C1 segment of cervical spinal cord (tissue), 14 donors: ENCODE results near the gene B9D1.

ENCODE experiments used
- DNase-seq, 14 donors: peaks; one replicate each; lab custom pipeline; 2025; lab: John Stamatoyannopoulos, UW

Gene B9D1

DNA sequence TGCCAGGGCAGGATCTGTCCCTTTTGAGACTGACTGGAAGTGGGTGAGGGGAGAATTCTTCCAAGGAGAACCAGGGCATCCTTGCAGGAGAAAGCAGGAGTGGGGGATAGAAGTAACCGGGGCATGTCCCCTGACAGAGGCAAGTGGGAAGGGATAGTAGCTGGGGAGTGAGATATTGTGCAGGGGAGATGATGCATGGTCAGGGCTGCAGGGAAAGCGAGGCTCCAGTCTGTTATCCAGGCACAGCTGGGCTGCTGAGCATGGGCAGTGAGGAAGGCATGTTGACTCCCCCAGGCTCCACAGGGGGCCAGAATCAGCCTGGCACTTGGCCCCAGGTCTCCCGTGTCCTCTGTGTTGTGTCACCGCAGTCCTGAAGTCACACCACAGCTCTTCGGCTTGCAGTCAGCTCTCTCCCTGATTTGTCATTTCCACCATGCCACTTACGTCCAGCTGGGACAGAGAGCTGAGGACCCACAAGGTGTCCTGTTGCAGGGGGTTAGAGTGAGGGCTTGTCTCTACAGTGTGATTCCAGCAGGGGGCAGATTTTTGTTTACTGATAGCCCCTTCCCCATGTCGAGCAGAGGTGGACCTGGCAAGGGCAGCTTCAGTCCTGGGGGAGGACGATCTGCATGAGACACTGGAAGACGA lies 40.9 kb downstream of the B9D1 start:
- no peak for DNase-seq

DNA sequence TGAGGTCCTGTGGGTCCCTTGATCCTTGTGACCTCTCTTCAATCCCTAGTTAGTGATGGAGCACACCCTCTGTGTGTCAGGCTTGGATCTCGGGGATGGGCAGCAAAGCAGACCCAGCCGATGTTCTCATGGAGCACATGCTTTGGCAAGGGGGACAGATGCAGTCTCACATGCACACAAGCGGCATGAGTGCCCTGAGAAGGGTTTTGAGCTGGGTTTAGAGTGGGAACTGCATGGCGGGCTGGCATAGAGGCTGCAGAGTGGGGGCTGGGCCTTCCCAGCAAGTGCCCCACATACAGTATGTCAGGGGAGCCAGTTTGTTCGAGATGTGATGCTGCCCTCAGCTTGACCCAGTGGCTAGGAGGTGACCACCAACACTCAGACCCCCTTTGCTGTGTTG lies 41.6 kb downstream of the B9D1 start:
- no peak for DNase-seq

DNA sequence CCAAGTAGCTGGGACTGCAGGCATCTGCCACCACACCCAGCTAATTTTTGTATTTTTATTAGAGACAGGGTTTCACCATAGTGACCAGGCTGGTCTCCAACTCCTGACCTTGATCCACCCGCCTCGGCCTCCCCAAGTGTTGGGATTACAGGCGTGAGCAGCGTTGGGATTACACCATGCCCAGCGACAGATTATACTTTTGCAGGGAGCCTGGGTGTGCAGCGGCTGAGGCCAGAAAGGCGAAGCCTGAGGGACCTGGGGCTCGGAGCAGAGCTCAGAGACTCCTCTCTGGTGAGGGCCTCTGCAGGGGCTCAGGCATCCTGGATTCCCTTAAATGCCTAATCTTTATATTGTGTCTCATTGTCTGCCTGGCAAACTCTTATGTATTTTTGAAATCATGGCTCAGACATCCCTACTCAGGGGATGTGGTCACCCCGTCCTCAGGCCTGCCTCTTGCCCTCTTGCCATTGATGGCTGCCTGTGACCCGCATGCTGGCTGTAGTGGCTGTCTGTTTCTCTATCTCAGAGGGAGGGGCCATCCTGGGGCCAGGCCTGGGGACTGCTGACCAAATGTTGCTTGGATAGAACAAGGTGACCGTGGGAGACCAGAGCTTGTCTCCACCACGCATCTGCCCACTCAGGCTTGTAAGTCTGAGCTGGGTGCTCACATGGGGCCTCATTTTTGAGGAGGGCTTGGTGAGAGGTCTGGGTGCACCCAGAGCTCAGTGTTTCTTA lies 42.6 kb downstream of the B9D1 start:
- DNase-seq = no peak

DNA sequence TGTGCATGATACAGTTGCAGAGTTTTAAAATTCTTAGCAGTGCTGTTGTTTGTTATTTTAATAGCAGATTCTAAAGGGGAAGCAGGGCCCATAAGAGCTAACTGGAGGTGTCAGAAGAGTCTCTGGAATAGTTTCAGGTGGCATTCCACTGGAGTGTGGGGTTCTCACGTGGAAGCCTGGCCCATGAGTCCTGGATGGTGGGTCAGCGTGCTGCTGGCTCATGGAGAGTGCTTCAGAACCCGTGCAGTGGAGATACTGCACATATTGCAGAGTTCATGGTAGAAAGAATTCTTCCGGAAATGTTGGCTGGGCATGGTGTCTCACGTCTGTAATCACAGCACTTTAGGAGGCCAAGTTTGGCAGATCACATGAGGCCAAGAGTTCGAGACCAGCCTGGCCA lies 43.9 kb downstream of the B9D1 start:
- no peak for DNase-seq

DNA sequence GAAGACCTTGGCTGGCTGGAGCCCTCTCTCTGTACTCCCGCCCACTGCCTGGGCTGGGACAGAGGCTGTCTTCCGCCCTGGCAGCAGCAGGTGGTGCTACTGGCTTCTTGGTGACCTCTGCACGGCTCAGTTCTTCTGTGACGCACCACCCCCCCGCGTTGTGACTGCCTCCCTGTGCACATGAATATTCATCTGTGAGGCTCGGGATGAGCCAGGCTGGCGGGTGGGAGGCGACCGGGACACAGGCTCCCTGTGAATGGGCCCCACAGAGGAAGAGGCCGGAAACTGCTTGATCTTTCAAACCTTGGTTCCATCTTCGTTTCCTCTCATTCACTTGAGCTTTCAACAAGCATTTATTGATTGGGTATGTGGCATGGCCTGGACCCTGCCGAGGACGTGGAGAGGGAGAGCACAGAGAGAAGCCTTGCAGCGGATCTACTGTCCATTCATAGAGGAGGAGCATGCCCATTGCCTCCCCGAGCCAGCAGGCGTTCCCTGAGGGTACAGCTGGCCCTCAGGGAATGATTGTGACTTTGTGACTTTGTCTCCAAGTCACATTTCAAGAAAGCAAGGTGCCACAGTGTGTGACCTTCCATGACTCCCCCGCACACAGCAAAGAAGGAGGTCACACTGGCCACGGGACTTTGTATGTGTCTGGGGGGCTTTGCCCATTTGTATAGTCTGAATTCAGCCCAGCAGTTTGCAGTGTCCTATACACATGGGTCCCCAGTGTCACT lies 45.0 kb downstream of the B9D1 start:
- peak; percentile 41 to 97 (median 90) for DNase-seq

DNA sequence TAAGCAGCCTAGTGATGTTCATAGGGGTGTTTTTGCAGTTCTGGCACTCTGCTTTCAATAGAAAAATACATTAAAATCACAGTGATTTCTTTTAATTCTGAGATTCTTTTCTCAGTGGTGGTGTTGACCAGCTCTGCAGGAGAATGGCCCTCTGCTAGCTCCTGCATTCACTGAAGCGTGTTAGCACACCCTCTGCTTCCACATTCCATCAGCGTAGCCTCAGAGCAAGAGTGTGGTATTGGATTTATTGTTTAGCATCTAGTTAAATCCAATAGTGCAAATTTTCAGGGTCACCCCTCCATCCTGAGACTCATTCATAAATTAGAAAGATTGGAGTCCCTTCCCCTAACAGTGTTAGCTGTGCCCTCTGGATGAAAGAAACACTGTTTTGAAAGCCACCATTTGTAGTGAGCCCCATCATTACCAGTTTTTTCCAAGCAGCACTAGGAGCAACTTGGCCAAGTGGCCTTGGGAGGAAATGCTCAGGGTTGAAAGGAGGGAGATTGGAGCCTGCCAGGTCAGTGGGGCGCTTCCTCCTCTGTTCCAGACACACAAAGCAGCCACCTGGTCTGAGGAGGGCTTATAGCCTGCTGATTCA lies 45.7 kb downstream of the B9D1 start:
- no peak for DNase-seq

DNA sequence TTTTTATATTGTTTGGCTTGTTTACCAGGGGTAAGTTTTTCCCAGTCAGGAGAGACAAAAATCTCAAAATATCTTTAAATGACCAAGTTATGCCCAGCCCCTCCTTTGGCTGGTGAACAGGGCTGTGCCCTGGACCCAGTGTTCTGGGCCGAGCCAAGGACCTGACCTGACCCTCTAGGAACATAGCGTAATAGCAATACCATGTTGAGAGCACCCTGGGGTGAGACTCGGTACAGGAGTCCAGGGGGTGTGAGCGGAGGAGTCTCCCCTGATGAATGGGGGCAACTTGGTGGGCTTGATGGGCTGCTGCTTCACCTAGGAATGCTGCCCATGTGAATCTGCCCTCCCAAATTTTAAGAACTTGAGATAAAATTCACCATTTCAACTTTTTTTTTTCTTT lies 47.4 kb downstream of the B9D1 start:
- DNase-seq = no peak

DNA sequence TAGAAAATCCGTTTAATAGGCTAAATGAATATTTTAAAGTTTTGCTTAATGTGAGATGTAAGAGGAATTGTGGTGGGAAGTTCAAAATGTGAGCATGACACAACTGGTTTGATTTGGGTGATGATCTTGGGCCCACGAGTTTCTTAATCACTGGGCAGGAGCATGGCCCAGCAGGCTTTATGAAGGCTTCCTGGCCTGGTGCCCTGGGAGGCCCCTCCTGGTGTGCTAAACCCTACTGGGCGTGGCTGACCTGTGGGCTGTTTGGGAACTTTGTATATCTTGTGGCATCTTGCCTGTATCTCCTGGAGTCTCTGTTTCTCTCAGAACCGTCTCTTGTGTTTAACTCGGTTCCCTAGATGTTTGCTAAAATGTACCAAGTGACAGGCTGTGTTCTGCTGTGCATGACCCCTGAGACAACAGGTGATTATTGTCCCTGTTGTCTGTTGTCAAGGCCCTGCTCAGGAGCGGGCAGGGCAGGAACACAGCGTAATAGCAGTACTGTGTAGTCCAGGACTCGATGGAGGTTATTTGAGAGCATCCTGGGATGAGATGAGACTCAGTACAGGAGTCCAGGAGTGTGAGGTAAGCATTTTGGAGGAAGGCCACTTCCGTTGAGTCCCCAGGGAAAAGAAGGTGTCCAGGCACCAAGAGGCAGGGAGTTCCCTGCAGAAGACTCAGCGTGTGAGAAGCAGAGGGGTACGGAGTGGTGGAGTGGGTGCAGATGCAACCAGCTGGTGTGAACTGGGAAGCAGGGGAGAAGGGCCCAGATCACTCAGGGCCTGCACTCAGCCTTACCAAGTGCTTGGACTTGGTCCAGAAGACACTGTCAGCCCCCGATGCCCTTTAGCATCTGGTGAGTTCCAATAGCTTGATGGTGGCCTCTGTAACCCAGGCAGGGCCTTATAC lies 48.5 kb downstream of the B9D1 start:
- no peak for DNase-seq

DNA sequence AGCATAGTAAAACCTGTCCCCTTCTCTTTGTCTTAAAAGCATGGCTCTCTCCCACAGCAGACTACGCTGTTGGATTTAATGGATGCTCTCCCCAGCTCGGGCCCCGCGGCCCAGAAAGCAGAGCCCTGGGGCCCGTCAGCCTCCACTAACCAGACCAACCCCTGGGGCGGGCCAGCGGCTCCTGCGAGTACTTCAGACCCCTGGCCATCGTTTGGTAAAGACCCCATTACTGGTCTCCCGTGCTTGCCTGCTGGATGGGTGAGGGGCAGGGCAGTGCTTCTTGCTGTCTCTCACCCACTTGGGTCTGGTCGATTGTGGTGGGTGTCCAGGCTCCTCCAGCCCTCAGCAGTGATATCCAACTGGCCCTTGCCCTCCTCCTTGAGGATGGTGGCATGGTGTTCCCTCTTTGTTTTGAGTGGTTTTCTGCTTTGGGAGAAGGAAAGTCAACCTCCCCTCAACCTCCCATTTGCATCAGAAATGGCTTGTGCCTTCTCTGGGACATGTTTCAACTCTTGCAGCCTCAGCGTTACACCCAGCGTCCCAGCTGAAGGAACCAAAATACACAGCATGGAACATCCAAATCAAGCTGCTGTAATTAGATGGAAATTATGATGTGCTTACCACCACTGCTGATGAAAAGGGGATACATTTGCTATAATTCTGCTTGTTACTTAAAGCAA lies 49.3 kb downstream of the B9D1 start:
- DNase-seq = no peak

DNA sequence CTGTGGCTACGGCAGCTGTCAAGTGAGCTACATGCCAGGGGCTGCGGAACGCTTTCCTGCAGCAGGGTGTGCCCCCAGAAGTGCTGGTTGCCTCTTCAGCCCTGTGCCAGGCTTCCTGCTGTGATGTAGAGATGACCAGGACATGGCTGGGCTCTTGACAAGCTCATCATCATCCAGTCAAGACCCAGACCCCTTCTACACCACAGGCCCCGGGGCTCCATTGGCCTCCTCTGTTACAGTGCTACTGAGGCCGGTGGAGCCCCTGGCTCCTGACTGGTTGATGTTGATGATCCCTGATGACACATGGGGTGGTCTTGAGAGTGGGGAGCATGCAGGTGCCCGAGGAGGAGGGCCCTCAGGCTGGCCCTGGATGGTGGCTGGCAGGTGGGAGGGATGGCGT lies 50.1 kb downstream of the B9D1 start:
- no peak for DNase-seq

DNA sequence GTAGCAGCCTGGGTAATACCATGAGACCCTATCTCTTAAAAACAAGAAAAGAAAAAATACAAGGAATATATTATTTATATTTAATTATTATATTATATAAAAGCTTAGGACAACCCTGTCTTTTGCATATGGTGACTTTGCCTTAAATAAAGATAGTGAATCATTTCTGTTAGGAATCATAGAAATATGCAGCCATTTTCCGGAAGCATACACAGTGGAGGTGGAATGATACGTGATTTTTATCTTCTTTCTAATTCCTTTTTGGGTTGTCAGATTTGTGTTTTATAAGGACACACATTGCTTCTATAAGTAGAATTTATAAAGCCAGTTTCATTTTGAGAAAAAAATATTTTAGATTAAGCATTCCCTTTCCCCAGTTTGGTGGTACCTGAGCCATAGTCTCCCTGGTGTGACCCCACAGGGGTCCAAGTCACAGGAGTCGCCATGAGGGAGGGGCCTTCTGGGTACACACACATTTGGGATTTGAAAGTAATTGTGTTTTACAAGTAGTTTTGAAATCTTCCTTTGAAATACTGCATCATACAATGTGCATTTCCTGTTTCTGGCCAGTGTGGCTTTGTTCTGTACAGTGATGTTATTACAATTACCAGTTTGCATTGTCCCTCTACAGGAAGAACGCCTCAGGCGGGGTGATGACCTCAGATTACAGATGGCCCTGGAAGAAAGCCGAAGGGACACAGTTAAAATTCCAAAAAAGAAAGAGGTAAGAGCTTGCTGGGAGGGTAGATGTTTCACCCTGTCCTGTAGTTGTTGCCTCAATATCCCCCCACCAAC lies 50.9 kb downstream of the B9D1 start:
- no peak for DNase-seq

DNA sequence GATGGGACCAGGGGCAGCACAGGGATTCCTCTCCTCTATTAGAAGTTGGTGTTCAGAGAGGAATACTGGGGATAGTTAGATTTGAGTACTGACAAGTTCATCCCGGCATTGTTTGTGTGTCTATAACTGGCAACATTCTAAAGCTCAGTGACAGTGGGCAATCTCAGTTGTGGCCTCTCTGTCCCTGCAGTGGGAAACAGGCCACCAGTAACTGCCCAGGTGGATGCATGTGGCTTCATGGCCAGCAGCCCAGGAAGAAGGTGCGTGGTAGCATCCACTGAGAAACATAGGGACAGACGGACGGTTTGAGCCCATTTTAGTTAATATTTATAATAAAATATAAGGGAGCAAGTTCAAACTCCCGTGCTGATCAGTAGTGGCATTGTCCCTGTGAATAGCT lies 51.5 kb downstream of the B9D1 start:
- DNase-seq = peak in 1 of 14 donors; percentile 9

DNA sequence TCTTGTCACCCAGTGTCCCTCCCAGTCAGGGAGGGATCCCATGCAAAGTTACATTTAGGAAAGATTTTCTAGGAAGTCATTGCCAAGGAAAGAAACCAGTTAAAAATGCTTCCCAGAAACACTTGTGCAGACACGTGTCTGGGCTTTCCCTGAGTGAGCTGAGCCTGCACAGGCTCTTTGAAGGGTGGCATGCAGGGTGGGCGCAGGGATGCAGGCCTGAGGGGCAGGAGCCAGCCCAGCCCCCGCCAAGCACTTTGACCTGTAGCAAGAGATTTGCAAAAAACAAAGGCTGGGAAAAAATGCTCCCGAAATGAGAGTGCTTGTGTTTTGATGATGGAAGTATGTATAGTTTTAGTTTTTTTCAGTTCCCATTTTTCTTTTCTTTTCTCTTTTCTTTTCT lies 52.4 kb downstream of the B9D1 start:
- no peak for DNase-seq

DNA sequence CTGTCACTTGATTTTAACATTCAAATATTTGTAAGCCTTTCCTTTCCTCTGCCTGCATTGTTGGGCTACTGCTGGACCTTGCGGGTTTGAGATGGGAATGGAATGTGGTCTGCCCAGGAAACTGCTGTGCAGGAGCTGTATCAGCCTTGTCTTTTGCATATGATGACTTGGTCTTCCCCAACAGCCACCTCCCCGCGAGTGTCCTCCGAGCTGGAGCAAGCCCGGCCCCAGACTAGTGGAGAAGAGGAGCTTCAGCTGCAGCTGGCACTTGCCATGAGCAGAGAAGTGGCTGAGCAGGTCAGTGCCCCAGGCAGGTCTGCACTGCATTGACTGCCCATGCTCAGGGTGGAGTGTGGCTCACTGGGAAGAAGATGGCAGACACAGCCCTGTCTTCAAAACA lies 52.8 kb downstream of the B9D1 start:
- no peak for DNase-seq

DNA sequence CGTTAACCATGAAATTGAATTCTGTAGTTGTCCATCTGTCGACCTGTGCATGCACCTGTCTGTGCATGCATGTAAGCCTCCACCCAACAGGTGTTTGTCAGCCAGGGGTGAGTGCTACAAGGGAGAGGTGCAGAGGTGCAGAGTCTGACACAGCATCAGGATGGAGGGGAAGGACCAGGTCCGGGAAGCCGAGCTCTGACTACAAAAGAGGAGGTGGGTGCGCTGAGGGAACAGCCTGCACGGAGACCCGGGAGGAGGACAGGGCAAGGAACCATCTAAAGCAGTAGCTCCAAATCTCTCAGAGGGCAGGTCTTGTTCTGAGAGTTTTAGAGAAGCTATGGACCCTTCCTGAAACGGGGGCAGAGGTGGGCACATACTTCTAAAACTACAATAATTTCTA lies 54.1 kb downstream of the B9D1 start:
- DNase-seq = no peak

DNA sequence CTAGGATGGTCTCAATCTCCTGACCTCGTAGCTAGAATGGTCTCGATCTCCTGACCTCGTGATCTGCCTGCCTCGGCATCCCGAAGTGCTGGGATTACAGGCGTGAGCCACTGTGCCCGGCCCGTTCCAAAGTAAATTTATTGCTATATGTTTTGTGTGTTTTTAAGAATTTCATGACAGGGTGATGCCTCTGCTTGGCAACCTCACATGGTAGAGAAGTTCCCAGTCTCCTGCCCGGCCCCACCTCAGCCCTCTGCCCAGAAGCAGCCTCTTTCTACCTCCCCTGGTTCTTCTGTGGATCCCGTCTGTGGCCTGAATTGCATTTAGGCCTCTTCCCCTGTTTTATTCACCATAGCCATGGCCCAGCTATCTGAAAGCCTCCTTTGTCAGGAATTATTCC lies 55.0 kb downstream of the B9D1 start:
- no peak for DNase-seq

DNA sequence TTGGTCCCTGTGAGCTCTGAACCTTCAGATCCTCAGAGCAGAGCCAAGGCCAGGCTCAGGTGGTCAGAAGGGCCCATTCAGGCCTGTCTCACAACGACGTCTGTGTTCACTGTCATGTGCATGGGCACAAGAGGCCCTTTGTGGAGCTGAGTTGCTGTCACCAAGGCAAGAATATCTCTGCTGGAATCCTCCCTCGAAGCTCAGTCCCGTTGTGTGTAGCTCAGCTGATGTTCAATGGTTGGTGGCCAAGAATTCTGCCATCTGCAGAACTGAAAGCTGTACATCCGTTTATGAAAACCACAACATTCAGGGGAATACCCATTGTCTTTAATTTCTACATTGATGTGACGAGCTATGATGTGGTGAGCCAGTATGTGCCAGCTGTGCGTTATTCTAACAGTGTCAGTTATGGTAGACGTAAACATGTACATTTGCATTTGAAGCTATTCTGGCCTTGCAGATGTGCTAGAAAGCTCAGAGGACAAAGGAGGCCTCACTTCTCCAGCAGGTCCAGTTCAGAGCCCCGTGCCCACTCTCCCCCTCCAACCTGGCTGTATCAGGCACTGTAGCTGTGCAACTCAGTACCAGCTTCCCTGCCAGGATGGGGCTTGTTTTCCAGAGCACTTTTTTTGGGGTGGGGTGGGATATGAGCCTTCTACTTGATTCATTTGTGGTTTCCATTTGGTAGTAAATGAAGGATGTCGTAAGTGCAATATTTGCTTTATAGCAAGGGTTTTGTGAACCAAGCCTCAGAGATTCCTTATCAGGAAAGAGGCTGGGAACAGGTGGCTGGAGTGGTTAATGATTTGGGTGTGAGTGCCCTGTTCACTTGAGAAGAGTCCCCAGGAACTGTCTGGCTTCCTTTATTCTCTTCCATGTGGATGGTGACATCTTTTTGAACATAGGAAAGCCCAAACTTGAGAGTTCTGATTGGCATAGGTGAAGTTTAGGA lies 56.1 kb downstream of the B9D1 start:
- peak in 12 of 14 donors; percentile 37 to 89 (median 82) for DNase-seq

DNA sequence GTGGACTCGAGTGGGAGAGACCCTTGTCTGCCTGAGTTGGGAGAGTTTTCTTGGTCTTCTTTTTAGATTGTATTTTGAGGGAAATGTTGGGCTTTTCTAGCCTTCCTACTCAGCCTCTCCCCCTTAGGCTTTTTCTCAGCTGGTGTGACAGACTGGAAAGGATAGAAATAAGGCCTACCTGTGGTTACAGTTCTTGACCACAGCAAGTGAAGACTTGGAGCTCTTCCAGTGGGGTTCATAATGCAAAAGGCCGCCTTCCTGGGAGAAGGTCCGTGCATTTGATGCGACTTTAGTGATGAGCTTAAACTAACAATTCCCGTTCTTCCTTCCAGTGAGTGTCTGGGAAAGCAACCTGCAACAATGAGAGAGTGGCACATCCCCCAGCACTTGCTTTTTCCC lies 56.8 kb downstream of the B9D1 start:
- DNase-seq = no peak

DNA sequence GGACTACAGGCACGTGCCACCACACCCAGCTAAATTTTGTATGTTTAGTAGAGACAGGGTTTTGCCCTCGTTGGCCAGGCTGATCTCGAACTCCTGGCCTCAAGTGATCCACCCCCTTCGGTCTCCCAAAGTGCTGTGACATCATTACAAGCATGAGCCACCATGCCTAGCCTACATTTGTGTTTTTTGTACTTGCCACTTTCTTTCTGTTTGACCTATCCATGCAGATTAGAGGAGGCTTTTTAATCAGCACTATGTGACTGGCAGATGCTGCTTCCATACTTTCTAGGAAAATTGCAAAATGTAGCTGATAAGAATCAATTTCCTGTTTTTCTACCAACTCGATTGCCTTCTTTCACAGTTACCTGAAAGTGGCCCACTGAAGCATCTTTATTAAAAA lies 57.3 kb downstream of the B9D1 start:
- no peak for DNase-seq
